ENCODE data around the gene TAL2. TPM values are rescaled to one million over a fixed set of nuclear protein-coding genes. Genes with fewer than 3 reads are reported as not detected.
A peak's percentile ranks its signal among the peaks of the same experiment; 100 is the strongest.

The TAL2 gene
- total and polyA plus RNA-seq, 10 of the 15 experiments (the other 5 are each of a cell fraction or from before 2014, with no cell fraction given), result 0.16 to 0.51 (median 0.34) TPM; not detected in 1

DNA sequence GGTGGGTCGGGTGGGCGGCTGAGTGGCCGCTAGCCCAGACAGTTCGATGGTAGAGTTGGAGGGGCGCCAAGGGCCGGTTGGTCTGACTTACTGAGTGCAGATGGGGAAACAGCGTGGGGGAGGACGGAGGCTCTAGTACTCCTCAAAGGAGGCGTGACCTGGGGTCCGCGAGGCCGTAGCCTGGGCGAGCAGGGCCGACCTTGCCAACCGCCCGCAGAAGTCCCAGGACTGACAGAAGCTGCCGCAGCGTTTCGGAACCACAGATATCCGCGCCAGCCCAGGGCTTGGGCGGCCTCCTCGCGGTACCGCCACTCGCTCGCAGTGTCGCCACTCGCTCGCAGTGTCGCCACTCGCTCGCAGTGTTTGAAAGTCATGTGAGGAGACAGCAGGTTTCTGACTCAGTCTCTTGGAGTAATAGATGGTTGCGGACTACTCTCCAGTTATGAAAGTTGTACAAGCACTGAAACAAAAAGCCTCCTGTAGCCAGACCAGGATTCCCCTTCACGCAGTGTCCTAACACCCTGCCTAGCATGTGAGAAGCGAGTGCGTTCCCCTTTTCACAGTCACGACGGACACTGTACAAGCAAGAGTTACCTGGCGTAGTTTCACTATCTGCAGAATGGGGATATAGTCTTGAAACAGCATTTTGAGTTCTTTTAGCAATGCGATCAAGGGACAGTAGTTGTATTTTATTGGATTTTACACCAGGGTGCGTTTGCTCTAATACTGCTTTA, 32.8 kb downstream of the TAL2 start (continued):
- TF ChIP-seq NFYA (IDR thresholded peaks at IDR 0.05; ENCODE audit: borderline replicate concordance, low read depth, low read length) (no peak), BCL11A (IDR thresholded peaks at IDR 0.05; ENCODE audit: low read depth, low read length) (no peak)
- TF ChIP-seq, protein P1, sequence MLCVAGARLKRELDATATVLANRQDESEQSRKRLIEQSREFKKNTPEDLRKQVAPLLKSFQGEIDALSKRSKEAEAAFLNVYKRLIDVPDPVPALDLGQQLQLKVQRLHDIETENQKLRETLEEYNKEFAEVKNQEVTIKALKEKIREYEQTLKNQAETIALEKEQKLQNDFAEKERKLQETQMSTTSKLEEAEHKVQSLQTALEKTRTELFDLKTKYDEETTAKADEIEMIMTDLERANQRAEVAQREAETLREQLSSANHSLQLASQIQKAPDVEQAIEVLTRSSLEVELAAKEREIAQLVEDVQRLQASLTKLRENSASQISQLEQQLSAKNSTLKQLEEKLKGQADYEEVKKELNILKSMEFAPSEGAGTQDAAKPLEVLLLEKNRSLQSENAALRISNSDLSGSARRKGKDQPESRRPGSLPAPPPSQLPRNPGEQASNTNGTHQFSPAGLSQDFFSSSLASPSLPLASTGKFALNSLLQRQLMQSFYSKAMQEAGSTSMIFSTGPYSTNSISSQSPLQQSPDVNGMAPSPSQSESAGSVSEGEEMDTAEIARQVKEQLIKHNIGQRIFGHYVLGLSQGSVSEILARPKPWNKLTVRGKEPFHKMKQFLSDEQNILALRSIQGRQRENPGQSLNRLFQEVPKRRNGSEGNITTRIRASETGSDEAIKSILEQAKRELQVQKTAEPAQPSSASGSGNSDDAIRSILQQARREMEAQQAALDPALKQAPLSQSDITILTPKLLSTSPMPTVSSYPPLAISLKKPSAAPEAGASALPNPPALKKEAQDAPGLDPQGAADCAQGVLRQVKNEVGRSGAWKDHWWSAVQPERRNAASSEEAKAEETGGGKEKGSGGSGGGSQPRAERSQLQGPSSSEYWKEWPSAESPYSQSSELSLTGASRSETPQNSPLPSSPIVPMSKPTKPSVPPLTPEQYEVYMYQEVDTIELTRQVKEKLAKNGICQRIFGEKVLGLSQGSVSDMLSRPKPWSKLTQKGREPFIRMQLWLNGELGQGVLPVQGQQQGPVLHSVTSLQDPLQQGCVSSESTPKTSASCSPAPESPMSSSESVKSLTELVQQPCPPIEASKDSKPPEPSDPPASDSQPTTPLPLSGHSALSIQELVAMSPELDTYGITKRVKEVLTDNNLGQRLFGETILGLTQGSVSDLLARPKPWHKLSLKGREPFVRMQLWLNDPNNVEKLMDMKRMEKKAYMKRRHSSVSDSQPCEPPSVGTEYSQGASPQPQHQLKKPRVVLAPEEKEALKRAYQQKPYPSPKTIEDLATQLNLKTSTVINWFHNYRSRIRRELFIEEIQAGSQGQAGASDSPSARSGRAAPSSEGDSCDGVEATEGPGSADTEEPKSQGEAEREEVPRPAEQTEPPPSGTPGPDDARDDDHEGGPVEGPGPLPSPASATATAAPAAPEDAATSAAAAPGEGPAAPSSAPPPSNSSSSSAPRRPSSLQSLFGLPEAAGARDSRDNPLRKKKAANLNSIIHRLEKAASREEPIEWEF (IDR thresholded peaks at IDR 0.05; ENCODE audit: insufficient replicate concordance, low read depth, low read length), result no peak

DNA sequence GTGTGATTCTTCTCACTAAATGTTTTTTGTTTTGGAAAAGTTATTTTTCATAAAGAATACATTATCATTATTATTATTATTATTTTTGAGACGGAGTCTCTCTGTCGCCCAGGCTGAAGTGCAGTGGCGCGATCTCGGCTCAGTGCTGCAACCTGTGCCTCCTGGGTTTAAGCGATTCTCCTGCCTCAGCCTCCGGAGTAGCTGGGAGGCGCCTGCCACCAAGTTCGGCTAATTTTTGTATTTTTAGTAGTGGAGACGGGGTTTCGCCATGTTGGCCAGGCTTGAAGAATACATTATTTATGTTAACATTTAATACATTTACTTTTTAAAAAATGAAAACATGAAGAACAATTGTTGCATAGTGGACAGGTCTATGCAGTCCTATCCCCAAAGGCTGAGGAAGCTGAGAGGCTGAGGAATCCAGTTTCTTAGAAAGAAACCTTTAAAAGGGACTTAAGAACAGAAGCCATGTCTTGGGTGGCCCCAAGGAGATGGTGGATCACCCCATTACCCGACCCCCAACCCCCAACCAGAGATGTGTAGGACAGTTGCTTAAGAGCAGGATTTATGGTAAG, 34.0 kb downstream of the TAL2 start:
- peak; percentile 82 for TF ChIP-seq ZSCAN29 (IDR thresholded peaks at IDR 0.05)
- no peak for TF ChIP-seq RFX5 (IDR thresholded peaks at IDR 0.05; ENCODE audit: low read depth, low read length)
- Histone ChIP-seq H3K4me3 (no peak overlapping the region), H3K9ac (ENCODE audit: control insufficient read depth, insufficient read depth, low read length) (no peak overlapping the region), H4K20me1 (ENCODE audit: control insufficient read depth, insufficient read depth) (no peaks in the 10 kb centered on the region), H3K27me3 (replicated peaks in 1 of 2; ENCODE audit: control insufficient read depth in 2 of 2, insufficient read depth in 2 of 2, low read length in 1 of 2) (0 out of 4 replicates have a peak, but pooled peaks cover 0 to 3% of the 10 kb centered on the region in 2 experiments), H3K4me2 (ENCODE audit: control insufficient read depth, insufficient read depth) (peak overlapping the region; percentile 34), H3K9me3 (replicated peaks; ENCODE audit: control insufficient read depth, insufficient read depth, low read length) (no peaks in the 10 kb centered on the region), H2AFZ (ENCODE audit: control insufficient read depth, low read depth, low read length) (no peak overlapping the region), H3K27ac (ENCODE audit: control insufficient read depth, insufficient read depth) (no peak overlapping the region), H3K36me3 (ENCODE audit: control insufficient read depth in 2 of 2, insufficient read depth in 2 of 2, low read length in 1 of 2) (no peaks in the 10 kb centered on the region), H3K79me2 (ENCODE audit: control insufficient read depth, insufficient read depth, low read length) (peaks cover 12% of the 10 kb centered on the region), H3K4me1 (ENCODE audit: control insufficient read depth, insufficient read depth, low read length) (peaks cover 3% of the 10 kb centered on the region; the same call in 1 of the 2 replicates)
- DNase-seq (ENCODE audit: low read depth, low spot score) (no peak), ATAC-seq (no peak), FAIRE-seq (no peak)
- ChIA-PET CTCF (interaction anchor here (3.7 kb wide), 1 partner anchor 22 kb away, joined by 24 read pairs; no protein-coding TSS in a partner anchor), POLR2A (no interaction called here), SMC1A (ENCODE audit: uncharacterized antibody, unreplicated experiment) (interaction anchor here (1.0 to 2.0 kb wide), 2 partner anchors 8 to 12 kb away, joined by 4 to 7 read pairs; no protein-coding TSS in a partner anchor), RAD21 (ENCODE audit: unreplicated experiment) (interaction anchor here (1.0 to 3.3 kb wide), 2 partner anchors 22 to 89 kb away, joined by 3 to 18 read pairs; no protein-coding TSS in a partner anchor)
- BruUV-seq (replicated peaks), result no TSS peak
- in situ Hi-C loops (cut with MboI), result no loop called here
- intact Hi-C loops (cut with micrococcal nuclease; ENCODE audit: unreplicated experiment), result loop anchor here (10.0 kb wide), 2 partner anchors 252 to 452 kb away; partner anchors contain the start of genes FSD1L and SLC44A1
- WGBS (ENCODE audit: insufficient coverage, insufficient replicate concordance, low lambda C conversion rate, missing lambda C conversion rate), result over 99% methylated on average over 11 of the region's 12 CpGs
